NK-92 (cell line): ENCODE results near the gene SEMA5A.

Source experiments
- DNase-seq: peaks from one replicate; lab custom pipeline; 2025; ENCODE audit not compliant: unreplicated experiment; lab: John Stamatoyannopoulos, UW

SEMA5A gene, protein sequence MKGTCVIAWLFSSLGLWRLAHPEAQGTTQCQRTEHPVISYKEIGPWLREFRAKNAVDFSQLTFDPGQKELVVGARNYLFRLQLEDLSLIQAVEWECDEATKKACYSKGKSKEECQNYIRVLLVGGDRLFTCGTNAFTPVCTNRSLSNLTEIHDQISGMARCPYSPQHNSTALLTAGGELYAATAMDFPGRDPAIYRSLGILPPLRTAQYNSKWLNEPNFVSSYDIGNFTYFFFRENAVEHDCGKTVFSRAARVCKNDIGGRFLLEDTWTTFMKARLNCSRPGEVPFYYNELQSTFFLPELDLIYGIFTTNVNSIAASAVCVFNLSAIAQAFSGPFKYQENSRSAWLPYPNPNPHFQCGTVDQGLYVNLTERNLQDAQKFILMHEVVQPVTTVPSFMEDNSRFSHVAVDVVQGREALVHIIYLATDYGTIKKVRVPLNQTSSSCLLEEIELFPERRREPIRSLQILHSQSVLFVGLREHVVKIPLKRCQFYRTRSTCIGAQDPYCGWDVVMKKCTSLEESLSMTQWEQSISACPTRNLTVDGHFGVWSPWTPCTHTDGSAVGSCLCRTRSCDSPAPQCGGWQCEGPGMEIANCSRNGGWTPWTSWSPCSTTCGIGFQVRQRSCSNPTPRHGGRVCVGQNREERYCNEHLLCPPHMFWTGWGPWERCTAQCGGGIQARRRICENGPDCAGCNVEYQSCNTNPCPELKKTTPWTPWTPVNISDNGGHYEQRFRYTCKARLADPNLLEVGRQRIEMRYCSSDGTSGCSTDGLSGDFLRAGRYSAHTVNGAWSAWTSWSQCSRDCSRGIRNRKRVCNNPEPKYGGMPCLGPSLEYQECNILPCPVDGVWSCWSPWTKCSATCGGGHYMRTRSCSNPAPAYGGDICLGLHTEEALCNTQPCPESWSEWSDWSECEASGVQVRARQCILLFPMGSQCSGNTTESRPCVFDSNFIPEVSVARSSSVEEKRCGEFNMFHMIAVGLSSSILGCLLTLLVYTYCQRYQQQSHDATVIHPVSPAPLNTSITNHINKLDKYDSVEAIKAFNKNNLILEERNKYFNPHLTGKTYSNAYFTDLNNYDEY

DNA sequence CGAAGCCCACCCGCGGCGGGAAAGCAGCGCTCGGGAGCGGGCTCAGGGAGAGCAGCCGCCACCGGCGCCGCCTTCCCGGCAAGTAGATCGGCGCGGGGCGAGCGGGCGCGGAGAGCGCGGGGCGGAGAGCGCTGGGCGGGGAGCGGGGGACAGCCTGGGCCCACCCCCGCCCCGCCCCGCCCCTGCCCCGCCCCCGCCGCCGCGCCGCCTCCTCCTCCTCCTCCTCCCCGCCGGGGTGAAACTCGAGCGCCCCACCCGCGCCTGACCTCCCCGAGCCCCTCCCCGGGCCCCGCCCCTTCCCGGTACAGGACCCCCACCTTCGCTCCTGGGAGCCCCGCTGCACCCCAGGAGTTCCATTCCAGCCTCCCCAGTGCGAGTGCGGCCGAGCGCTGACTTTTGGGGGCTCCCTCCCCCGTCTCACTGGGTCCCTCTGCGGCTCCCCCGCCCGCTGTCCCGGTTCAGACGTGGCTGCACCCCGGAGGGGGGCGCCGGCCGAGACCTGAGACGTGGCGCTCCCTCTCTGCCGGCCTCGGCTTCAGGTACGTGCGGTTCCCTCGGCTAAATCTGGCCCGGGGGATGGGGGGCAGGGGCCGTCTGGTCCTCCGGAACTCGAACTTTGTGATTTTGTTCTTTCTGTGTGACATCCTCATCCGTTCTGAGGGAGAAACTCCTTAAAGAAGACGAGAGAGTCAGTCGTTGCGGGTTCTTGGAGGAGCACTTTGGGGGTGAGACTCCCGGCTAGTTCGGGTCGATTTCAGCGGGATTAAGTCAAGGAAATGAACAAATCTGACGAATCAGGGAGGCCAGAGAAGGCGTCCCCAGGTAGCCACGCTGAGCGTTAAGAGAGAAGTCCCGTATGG lies at the start of gene SEMA5A:
Gene SEMA5A, minus strand, starts transcription at position 84 of the 860 bp plus-strand sequence. CDS start 166,129 bp downstream, outside the sequence.
- no peak for DNase-seq

DNA sequence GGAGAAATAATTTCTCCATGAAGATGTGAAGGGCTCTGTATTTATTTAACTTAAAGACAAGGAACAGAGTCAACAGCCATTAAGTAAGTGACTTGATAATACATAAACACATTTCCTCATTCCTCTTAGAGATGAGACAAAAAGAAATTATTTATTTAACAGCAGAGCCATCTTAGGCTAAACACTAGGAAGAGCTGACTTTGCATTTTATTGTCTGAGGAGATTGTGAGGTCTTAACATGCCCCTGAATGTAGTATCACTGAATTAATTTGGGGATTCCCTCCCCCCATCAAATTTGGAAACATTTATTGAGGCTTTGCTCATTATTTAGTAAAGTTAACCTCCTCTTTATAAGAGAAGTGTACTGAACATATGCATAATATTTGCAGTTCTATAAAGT lies 49.0 kb upstream of the SEMA5A start:
- no peak for DNase-seq

DNA sequence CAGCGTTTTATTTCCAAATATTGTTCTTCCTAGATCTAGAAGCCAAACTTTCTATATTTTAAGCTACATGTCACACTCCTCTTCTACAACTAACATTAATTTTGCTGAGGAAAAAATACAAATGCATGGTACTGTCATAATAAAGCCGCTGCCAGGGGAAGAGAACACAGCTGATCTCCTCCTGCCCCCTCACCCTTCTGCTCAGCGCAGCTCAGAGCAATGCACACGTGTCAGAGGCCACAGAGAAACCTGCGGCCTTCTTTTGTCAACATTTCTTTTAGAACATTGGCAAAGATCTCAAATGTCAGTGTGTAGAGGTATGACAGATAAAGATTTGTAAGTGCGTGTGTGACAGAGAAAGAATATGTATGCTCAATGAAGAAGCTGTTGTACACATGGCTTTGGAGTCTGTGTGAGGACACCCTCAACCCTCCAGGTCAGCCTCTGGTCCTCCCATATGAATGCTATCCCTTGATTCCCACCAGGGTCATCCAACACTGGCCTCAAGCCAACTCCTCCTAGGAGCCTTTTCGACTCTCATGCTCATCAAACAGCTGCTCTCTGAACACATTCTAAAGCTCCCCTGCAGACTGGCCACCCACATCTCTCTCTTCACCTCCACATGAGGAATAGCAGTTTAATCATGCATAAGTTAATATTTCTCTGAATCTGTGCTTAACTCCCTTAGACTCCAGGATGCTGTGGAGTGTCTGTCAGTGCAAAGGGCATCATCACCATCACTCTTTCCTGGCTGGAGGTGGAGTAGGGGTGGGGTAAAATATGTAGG lies 43.4 kb upstream of the SEMA5A start:
- DNase-seq: no peak

DNA sequence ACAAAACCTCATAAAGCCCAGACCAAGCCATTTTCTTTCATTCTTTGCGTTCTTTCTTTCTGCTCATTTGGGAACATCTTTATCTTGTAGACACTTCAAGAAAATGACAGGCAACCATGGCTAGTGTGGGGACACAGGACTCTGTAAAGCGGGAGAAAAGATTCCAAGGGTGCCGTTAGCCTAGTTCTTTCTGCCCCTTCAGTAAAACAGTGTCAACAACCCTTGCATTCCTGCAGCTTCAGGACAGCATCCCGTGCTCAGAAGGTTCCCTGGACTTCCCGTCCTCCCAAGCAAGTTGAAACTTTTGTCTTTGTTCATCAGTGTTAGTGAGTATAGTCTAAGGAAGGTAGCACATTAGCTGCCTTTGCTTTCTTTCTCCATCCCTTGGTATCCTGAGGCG lies 42.4 kb upstream of the SEMA5A start:
- DNase-seq: no peak

DNA sequence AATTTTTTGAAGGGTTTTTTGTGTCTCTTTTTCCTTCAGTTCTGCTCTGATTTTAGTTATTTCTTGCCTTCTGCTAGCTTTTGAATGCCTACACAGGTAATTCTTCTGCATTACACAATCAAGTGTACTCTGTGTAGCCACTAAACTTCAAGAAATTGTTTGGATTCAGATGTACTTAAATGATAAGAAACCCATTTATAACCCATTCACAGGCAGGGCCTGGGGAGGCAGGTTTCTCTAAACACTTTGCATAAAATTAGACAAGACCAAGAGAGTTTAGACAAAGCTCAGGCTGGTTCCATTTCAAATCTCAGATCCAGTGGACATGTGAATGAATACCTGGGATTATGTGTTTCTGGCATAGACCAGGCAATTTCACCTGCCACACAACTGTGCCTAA lies 41.3 kb upstream of the SEMA5A start:
- DNase-seq: no peak

DNA sequence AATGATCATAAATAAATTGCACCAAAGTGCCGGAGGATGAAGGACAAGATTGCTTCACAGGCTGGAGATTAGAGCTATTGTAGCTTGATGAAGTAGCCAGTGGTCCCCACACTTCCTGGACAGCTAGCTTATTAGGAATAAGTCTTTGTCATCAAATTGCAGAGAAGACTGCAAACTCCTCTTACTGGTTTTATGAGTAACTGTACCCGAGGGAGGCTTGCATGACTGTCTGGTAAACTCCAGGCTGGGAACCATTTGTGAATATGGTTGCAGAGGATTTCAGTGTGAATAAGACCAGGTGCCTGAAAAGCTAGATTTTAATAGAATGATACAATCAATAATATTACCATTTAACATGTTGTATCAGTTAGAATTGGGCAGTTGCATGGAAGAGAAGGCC lies 36.5 kb upstream of the SEMA5A start:
- DNase-seq: no peak

DNA sequence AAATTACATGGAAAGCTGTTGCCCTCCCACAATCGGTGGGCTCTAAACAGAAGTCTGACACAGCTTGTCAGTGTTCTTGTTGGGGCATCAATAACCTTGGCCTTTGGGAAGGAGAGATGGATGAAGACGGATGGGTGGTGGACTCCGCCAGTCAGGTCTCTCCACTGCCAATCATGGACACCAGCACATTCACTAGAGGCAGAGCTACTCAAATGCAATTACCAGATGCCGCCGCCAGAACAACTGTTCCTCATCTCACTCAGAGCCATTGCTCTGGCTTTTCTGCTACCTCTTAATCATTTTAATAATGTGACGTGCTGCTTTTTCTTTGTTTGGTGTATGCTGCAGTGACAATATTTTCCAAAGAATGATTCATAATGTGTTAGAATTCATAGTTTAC lies 27.9 kb upstream of the SEMA5A start:
- no peak for DNase-seq

DNA sequence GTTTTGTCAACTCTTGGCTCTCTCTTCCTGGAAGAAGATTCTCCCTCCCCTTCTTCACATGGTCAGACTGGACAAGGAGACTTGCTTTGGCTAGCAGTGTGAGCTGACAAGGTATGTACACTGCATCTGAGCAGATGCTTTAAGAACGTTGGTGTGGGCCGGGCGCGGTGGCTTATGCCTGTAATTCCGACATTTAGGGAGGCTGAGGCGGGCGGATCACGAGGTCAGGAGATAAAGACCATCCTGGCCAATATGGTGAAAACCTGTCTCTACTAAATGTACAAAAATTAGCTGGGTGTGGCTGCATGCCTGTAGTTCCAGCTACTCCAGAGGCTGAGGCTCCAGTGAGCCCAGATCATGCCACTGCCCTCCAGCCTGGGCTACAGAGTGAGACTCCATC lies 26.4 kb upstream of the SEMA5A start:
- no peak for DNase-seq

DNA sequence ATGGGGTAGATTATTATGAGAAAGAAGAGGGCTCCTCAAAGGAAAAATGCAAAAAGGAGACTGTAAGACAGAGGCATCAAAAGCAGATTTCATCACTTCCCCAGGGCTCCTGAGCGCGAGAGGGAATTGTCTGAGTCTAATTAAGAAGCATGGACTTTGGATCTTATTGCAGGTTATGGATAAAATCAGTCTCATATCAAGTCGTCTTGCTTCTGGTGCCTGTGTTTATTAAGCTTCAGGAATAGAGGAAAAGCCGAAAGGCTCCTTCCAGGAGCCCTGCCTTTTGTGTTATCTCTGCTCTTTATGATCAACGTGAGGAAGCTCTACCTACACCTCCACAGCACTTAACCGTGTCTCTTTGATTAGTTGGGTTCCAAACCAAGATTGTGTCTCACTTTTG lies 25.0 kb upstream of the SEMA5A start:
- DNase-seq: no peak

DNA sequence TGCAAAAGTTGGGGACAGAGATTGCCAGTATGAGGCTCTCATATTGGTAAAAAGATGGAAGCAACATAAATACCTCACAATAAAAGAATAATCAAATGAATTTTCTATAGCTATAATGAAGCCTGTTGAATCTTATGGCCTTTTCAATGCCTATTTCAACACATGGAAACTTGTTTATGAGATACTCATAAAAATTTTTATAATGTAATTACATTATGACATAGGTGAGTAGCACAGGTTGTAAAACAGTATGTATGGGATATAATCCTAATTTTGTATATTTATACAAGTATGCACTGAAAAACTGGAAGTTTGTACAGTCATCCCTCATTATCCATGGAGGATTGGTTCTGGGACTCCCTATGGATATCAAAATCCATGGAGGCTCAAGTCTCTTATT lies 21.2 kb upstream of the SEMA5A start:
- DNase-seq: no peak

DNA sequence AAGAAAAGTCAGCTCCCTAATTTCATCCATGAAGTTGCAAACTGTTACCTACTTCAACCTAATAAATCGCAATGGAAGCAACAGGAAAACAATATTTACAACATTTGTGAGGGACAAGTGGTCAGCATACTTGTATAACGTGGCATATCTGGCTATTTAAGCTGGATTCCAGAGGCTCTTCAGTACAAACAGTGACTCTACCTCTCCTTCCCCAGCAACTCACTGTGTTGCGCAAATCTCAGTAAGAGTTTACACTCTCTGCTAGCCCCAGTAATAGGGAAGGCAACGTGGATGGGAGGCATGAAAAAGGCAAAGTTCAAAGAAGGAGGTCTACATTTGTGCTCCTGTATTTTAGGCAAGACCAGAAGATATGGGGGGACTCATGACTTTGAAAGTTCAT lies 18.9 kb upstream of the SEMA5A start:
- no peak for DNase-seq

DNA sequence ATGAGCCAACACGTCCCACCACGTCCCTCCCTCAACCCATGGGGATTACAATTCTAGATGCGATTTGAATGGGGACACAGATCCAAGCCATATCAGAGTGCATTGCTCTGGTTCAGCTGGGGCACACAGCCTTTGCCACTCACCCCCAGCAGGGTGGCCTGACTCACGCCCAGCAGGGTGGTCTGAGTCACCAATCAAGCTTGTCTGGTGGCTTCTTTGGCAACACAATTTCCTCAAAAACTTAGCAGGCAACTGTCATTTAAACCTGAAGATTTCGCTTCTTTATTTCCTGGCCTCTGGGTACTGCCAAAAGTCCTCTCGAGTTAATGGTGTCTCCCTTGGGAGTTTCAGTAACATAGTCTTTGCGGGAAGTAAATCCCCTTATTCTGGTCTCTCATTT lies 16.3 kb upstream of the SEMA5A start:
- no peak for DNase-seq

DNA sequence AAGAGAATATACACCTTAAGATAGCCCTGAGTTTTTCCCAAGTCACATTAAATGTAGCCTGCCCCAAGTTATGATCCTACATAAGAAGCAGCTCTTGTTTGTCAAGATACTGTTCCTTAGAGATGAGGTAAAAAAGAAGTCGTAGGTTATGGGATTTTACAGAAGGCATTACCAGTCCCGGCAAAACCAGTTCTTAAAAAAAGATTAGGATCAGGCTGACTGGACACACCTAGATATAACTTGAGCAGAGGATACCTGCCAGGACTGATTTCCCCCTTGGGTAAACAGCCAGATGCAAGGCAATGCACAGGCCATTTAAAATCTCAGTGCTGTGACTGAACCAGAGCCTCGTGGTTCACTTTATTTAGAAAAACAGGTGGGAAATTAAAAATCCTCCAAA lies 14.1 kb upstream of the SEMA5A start:
- DNase-seq: no peak

DNA sequence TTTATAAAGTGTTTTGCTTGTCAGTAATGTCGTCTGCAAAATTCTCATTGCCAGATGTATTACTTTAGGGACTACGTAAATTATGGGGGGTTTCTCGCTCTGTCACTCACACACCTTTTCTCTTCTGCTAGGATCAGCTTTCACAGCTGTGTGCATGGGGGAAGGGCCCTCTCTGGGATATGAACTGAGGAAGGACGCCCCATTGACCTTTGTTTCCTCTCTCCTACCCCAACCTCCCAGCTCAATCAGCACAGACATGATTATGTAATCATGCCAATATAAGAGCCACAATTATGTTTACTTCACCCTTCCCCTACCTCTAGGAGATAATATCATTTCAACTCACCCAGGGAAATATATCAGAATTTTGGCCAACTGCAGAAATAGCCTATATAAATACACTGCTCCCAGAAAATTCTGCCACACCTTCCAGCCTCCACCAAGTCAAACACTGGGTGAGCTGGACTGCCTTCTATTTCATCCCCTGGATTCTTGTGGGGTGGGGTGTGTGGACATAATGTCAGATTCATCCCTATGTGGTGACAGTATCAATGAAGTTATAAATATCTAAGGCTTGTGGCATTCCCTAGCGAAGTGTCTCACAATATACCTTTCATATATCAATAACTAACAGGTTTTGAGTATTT lies 12.6 kb upstream of the SEMA5A start:
- DNase-seq: no peak

DNA sequence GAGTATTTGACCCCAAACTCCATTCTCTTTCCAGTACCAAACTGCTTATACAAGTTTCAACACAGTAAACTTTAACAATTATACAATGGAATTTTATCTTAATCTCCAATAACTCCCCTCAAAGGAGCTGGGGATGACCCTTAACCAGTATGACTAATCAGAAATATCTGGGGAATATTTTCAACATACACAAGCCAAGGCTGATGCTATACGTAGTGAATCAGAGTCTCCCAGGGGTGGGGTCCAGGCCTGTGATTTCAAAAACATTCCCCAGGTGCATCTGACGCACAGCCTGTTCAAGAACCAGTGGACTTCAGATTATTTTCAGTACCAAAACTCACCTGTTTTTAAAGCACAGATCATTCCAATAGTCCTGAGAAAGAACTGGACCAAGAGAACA lies 11.8 kb upstream of the SEMA5A start:
- DNase-seq: no peak

DNA sequence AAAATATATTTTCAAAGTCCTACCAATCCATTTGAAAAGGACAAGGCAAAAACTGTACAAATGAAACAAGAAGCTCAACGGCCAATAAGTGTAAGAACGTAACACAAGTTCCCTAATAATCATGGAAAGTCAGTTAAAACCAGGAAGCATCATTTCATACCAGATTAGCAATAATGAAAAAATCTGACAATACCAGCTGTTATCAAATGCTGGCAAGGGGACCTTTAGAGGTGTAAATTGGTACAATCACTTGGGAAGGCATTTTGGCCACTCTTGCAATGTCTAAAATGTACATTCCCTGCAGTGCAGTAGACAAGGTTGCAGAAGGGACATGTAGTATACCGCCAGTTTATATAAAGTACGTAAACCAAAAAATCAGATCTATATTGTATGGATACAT lies 10.1 kb upstream of the SEMA5A start:
- DNase-seq: no peak

DNA sequence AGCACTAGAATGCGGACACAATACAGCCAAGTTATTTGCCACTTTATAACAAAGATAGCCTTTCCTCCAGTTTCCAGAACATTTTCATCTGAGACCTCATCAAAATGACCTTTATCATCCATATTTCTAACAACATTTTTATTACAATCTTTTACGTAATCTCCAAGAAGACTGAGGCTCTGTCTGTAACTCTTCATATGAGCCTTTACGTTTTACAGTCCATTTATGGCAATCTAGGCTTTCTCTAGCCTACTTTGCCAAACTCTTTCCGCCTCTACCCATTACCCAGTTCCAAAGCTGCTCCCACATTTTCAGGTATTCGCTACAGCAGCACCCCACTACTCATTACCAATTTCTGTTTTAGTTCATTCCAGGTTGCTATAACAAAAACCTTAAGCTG lies 8.2 kb upstream of the SEMA5A start:
- DNase-seq: no peak

DNA sequence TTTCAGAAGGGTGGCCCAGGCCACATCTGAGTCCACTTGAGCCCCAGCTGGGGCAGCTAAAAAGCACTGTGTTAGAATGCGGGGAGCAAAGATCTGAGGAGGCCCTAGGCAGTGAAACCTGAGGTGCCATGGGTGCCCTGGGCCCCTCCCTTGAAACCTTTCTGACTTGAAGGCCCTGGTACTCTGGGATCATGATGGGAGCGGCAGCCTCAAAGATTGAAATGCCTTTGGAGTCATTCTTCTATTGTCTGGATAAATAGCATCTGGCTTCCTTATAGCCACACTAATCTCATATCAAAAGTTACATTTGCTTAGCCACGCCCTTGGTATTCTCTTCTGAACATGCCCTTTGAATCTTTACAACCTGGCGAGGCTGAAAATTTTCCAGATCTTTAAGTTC lies 7.7 kb upstream of the SEMA5A start:
- DNase-seq: no peak
